Aorta (tissue), 5 donors: Measurements from ENCODE around the gene QPCT. TPM values are rescaled to one million over a fixed set of nuclear protein-coding genes. Genes with fewer than 3 reads are reported as not detected.
A peak's percentile ranks its signal among the peaks of the same experiment; 100 is the strongest.

Experiments
- ATAC-seq: fragments of 200-7000 bp; cut with Tn5 transposase; one replicate; pipeline ENCODE4 v1.9.1; 2022; ENCODE audit warnings: moderate library complexity; ENCODE audit not compliant: low FRiP score
- DNase-seq, 2 donors: peaks; one replicate each; pipeline ENCODE4 v3.0.0-alpha.2; 2020
- H3K27ac ChIP-seq, 2 donors: one replicate each; pipeline ENCODE4 v1.5.1; 2013; ENCODE audit warnings: low read length in 2 of 2, mild to moderate bottlenecking in 2 of 2, moderate library complexity in 2 of 2, control low read depth in 1 of 2, inconsistent platforms in 1 of 2, low read depth in 1 of 2
- H3K27me3 ChIP-seq, 2 donors: one replicate each; pipeline ENCODE4 v1.6.1; 2013; ENCODE audit warnings: control low read depth in 1 of 2, low read length in 1 of 2, mild to moderate bottlenecking in 1 of 2, moderate library complexity in 1 of 2; ENCODE audit not compliant: insufficient read depth in 2 of 2, control insufficient read depth in 1 of 2
- H3K36me3 ChIP-seq, 2 donors: one replicate each; pipeline ENCODE4 v1.6.1; 2013; ENCODE audit warnings: control low read depth in 1 of 2, low read length in 1 of 2, mild to moderate bottlenecking in 1 of 2; ENCODE audit not compliant: insufficient read depth in 2 of 2, control insufficient read depth in 1 of 2
- H3K4me1 ChIP-seq, 2 donors: one replicate each; pipeline ENCODE4 v1.6.1; 2013; ENCODE audit warnings: low read length in 2 of 2, control low read depth in 1 of 2, mild to moderate bottlenecking in 1 of 2, moderate library complexity in 1 of 2; ENCODE audit not compliant: insufficient read depth in 2 of 2, control insufficient read depth in 1 of 2
- H3K4me3 ChIP-seq, 2 donors: one replicate each; pipeline ENCODE4 v1.5.1; 2013; ENCODE audit warnings: low read length in 2 of 2, control low read depth in 1 of 2, mild to moderate bottlenecking in 1 of 2
- H3K9me3 ChIP-seq: one replicate; pipeline ENCODE4 v1.6.1; 2013; ENCODE audit warnings: mild to moderate bottlenecking, low read length; ENCODE audit not compliant: control insufficient read depth
- WGBS, 2 donors: extraction: QIAGEN DNeasy Blood & Tissue Kit; methylation state at CpG; one replicate each; pipeline ENCODE4 v1.1.7; 2013; 5-methylcytosine and 5-hydroxymethylcytosine counted together
- intact Hi-C, 2 donors: fragments of 100-400 bp; cut with DNase I; formaldehyde crosslinking; loops; one replicate each; pipeline versions ENCODE4 v1.14.2 to v1.15.0; 2022
- polyA plus RNA-seq, 2 donors: library from polyadenylated mRNA; stranded (reverse); fragments of 200-250 nt; gene quantifications; one replicate each; pipeline ENCODE4 v1.2.3, GENCODE V29; 2013
- total RNA-seq, 2 donors: library from RNA; stranded (reverse); fragmentation: NEBNext Ultra II Directional; extraction: Animal tissue kit (Norgen Biotek cat#: 25700); gene quantifications; one replicate each; pipeline ENCODE4 v1.2.1, GENCODE V29; 2021
- donor health status: healthy with polysubstance abuse.
- donor health status: Bipolar disorder and iron deficiency.
- donor health status: DM: no; HTN: no; CAD: no.
- donor health status: DM: no; HTN: no; CAD: no.
- donor health status: DM: yes; HTN: yes; CAD: no.

Gene QPCT
- total and polyA plus RNA-seq, 4 donors = 1.9 to 5.5 (median 3.9) TPM

GRCh38 chr2:37414470-37414949, 70.1 kb downstream of the QPCT start:
- DNase-seq = no peak
- Histone ChIP-seq H3K27ac (no peak overlapping the region), H3K27me3 (no peaks in the 10 kb centered on the region), H3K4me3 (no peak overlapping the region), H3K4me1 (peaks cover 2% of the 10 kb centered on the region in 2 donors), H3K9me3 (no peaks in the 10 kb centered on the region), H3K36me3 (no peaks in the 10 kb centered on the region)
- peak; percentile 86 for ATAC-seq
- intact Hi-C loops = loop anchor here (1.0 to 10.0 kb wide), 7 partner anchors 113 to 463 kb away; partner anchors contain the start of gene CDC42EP3 (in 1 of the 2)
- WGBS, 2 donors = 20 to 21% methylated on average over 8 of the region's 8 CpGs

GRCh38 chr2:37415128-37415820, 70.8 kb downstream of the QPCT start:
- intact Hi-C loops = loop anchor here (2.0 to 10.0 kb wide), 5 partner anchors 120 to 418 kb away; partner anchors contain the start of gene CDC42EP3 (in 2 of the 2)
- H3K27me3 ChIP-seq = no peaks in the 10 kb centered on the region
- 86 to 89% methylated on average over 7 of the region's 7 CpGs for WGBS, 2 donors
- ATAC-seq = no peak
- no peaks in the 10 kb centered on the region for H3K9me3 ChIP-seq
- H3K36me3 ChIP-seq = no peaks in the 10 kb centered on the region
- no peak overlapping the region for H3K27ac ChIP-seq
- no peak overlapping the region for H3K4me3 ChIP-seq
- no peak for DNase-seq
- peaks cover 2% of the 10 kb centered on the region in 2 donors for H3K4me1 ChIP-seq

GRCh38 chr2:37417321-37417720, 72.9 kb downstream of the QPCT start:
- Histone ChIP-seq H3K27ac (no peak overlapping the region), H3K4me3 (no peak overlapping the region), H3K36me3 (no peaks in the 10 kb centered on the region), H3K4me1 (peaks cover 2% of the 10 kb centered on the region in 2 donors), H3K27me3 (no peaks in the 10 kb centered on the region), H3K9me3 (no peaks in the 10 kb centered on the region)
- no peak for ATAC-seq
- no peak for DNase-seq
- intact Hi-C loops = loop anchor here (5.0 to 10.0 kb wide), 4 partner anchors 117 to 257 kb away; partner anchors contain the start of gene CDC42EP3 (in 2 of the 2)
- 27 to 30% methylated on average over 4 of the region's 4 CpGs for WGBS, 2 donors

- Histone ChIP-seq H3K36me3 (no peaks in the 10 kb centered on the region), H3K27me3 (no peaks in the 10 kb centered on the region), H3K9me3 (no peaks in the 10 kb centered on the region), H3K4me1 (peaks cover 2% of the 10 kb centered on the region in 2 donors), H3K27ac (no peak overlapping the region), H3K4me3 (no peak overlapping the region)
- DNase-seq (no peak), ATAC-seq (no peak)
- WGBS, 2 donors = 96 to 97% methylated on average over 6 of the region's 6 CpGs
- intact Hi-C loops = loop anchor here (5.0 to 10.0 kb wide), 4 partner anchors 116 to 256 kb away; partner anchors contain the start of gene CDC42EP3 (in 2 of the 2)
These were observed 74.5 kb downstream of the QPCT start for GRCh38 chr2:37418956-37419355.

- no peak overlapping the region for H3K4me3 ChIP-seq
- H3K4me1 ChIP-seq = peaks cover 2% of the 10 kb centered on the region in 2 donors
- no peak overlapping the region for H3K27ac ChIP-seq
- intact Hi-C loops = no loop called here
- DNase-seq (no peak), ATAC-seq (no peak)
- H3K27me3 ChIP-seq = no peaks in the 10 kb centered on the region
- WGBS, 2 donors = 90 to 91% methylated on average over 6 of the region's 6 CpGs
- no peaks in the 10 kb centered on the region for H3K9me3 ChIP-seq
- H3K36me3 ChIP-seq = no peaks in the 10 kb centered on the region
These were observed 77.3 kb downstream of the QPCT start for GRCh38 chr2:37421686-37422085.

GRCh38 chr2:37422816-37423215, 78.4 kb downstream of the QPCT start:
- ATAC-seq = no peak
- WGBS, 2 donors = 95 to 99% methylated on average over 4 of the region's 4 CpGs
- intact Hi-C loops = no loop called here

More at GRCh38 chr2:37422816-37423215, 78.4 kb downstream of the QPCT start:
- H3K36me3 ChIP-seq = no peaks in the 10 kb centered on the region
- H3K9me3 ChIP-seq = no peaks in the 10 kb centered on the region
- no peak for DNase-seq
- H3K27me3 ChIP-seq = no peaks in the 10 kb centered on the region
- H3K4me1 ChIP-seq = peaks cover 0 to 2% of the 10 kb centered on the region in 2 donors
- H3K27ac ChIP-seq = no peak overlapping the region
- H3K4me3 ChIP-seq = no peak overlapping the region

Other genes starting within 250 kb of the QPCT start
- 10 to 100 TPM; 47.1 to 49.5 TPM for gene EIF2AK2, start 187.7 kb upstream of the QPCT start, total RNA-seq
- gene EIF2AK2, start 187.7 kb upstream of the QPCT start, polyA plus RNA-seq = 1 to 10 TPM; 8.4 to 9.7 TPM
- gene SULT6B1, start 156.0 kb upstream of the QPCT start, total RNA-seq = not detected
- not detected for gene SULT6B1, start 156.0 kb upstream of the QPCT start, polyA plus RNA-seq
- 10 to 100 TPM; 24.9 to 36.9 TPM for gene CEBPZOS, start 148.1 kb upstream of the QPCT start, total RNA-seq
- gene CEBPZOS, start 148.1 kb upstream of the QPCT start, polyA plus RNA-seq = 100 to 1,000 TPM in 1 of 2 donors, 10 to 100 TPM in 1; 29.3 to 138 TPM
- gene CEBPZ, start 113.0 kb upstream of the QPCT start, total RNA-seq = 10 to 100 TPM; 37.0 to 38.1 TPM
- gene CEBPZ, start 113.0 kb upstream of the QPCT start, polyA plus RNA-seq = 10 to 100 TPM; 19.5 to 35.0 TPM
- 10 to 100 TPM; 17.0 to 23.9 TPM for gene NDUFAF7, start 113.0 kb upstream of the QPCT start, total RNA-seq
- 10 to 100 TPM in 1 of 2 donors, 1 to 10 TPM in 1; 7.5 to 18.7 TPM for gene NDUFAF7, start 113.0 kb upstream of the QPCT start, polyA plus RNA-seq
- gene PRKD3, start 19.8 kb upstream of the QPCT start, total RNA-seq = 10 to 100 TPM; 43.2 to 54.8 TPM
- 10 to 100 TPM; 14.1 to 14.8 TPM for gene PRKD3, start 19.8 kb upstream of the QPCT start, polyA plus RNA-seq